DND-41 (cell line): ENCODE data around the gene NDRG2.

ENCODE experiments used
- EZH2 ChIP-seq: IDR thresholded peaks from 3 replicates; pipeline ENCODE4 v1.6.1; 2012; ENCODE audit warnings: borderline replicate concordance, low read depth, mild to moderate bottlenecking, moderate library complexity, low read length, inconsistent platforms; ENCODE audit not compliant: severe bottlenecking
- TF ChIP-seq, protein P1 (sequence below): IDR thresholded peaks from 2 replicates; pipeline ENCODE4 v1.5.1; 2012; ENCODE audit warnings: borderline replicate concordance, low read length, moderate library complexity, mild to moderate bottlenecking; ENCODE audit not compliant: poor library complexity, severe bottlenecking; ENCODE audit errors: extremely low read depth

DNA sequence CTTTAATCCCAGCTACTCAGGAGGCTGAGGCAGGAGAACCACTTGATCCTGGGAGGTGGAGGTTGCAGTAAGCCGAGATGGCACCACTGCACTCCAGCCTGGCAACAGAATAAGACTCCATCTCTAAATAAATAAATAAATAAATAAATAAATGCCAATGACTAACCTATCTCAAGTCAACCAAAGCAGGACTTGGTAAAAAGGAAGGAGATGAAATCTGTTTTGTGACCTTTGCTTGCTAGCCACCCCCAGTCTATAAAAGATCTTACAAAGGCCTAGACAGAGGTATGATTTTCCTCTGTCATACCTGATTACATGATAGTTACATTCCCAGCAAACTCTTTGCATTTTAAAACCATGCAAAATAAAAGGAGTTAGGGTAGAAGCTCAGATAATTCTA, 48.6 kb downstream of the NDRG2 start:
- TF ChIP-seq, protein P1, sequence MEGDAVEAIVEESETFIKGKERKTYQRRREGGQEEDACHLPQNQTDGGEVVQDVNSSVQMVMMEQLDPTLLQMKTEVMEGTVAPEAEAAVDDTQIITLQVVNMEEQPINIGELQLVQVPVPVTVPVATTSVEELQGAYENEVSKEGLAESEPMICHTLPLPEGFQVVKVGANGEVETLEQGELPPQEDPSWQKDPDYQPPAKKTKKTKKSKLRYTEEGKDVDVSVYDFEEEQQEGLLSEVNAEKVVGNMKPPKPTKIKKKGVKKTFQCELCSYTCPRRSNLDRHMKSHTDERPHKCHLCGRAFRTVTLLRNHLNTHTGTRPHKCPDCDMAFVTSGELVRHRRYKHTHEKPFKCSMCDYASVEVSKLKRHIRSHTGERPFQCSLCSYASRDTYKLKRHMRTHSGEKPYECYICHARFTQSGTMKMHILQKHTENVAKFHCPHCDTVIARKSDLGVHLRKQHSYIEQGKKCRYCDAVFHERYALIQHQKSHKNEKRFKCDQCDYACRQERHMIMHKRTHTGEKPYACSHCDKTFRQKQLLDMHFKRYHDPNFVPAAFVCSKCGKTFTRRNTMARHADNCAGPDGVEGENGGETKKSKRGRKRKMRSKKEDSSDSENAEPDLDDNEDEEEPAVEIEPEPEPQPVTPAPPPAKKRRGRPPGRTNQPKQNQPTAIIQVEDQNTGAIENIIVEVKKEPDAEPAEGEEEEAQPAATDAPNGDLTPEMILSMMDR, result no peak
- TF ChIP-seq EZH2, result no peak
